Mesothelial cell of epicardium (in vitro differentiated cells): Measurements from ENCODE around the gene ZNF574. TPM values are rescaled to one million over a fixed set of nuclear protein-coding genes. Genes with fewer than 3 reads are reported as not detected.

Experiments used
- DNase-seq, 2 experiments: peaks; one replicate each; pipeline ENCODE4 v3.0.0; 2021; ENCODE audit warnings: low spot score in 2 of 2; ENCODE audit not compliant: unreplicated experiment in 2 of 2
- H3K27ac Mint-ChIP-seq: 2 replicates; pipeline ENCODE4 v1.8.0; 2021; ENCODE audit warnings: mixed read lengths
- H3K27me3 Mint-ChIP-seq: 2 replicates; pipeline ENCODE4 v1.8.0; 2021; ENCODE audit warnings: low read depth, mixed read lengths
- H3K36me3 Mint-ChIP-seq: 2 replicates; pipeline ENCODE4 v1.8.0; 2021; ENCODE audit warnings: mixed read lengths
- H3K4me1 Mint-ChIP-seq: 2 replicates; pipeline ENCODE4 v1.8.0; 2021; ENCODE audit warnings: mixed read lengths
- H3K4me3 Mint-ChIP-seq: 2 replicates; pipeline ENCODE4 v1.8.0; 2021; ENCODE audit warnings: mild to moderate bottlenecking, moderate library complexity, mixed read lengths
- H3K9me3 Mint-ChIP-seq: 2 replicates; pipeline ENCODE4 v1.8.0; 2021; ENCODE audit warnings: mixed read lengths
- CTCF ChIP-seq: fragments of 200-600 bp; sonication (generic); IDR thresholded peaks from one replicate; pipeline ENCODE4 v1.5.0; 2021; ENCODE audit warnings: antibody characterized with exemption; ENCODE audit not compliant: unreplicated experiment
- total RNA-seq: library from RNA; stranded (reverse); gene quantifications from 3 replicates; pipeline ENCODE4 v1.2.1, GENCODE V29; 2021

ZNF574 gene
- total RNA-seq, 1 donor from 2014 or later = 21.3 TPM

GRCh38 chr19:42053037-42053935, 22.7 kb upstream of the ZNF574 start:
- no peak for DNase-seq
- Mint-ChIP-seq H3K4me1 (no peaks in the 10 kb centered on the region), H3K27me3 (no peaks in the 10 kb centered on the region), H3K27ac (no peak overlapping the region), H3K4me3 (no peak overlapping the region), H3K36me3 (peaks cover 21% of the 10 kb centered on the region), H3K9me3 (no peaks in the 10 kb centered on the region)
- no peak for TF ChIP-seq CTCF

GRCh38 chr19:42054205-42054604, 21.8 kb upstream of the ZNF574 start:
- H3K4me3 Mint-ChIP-seq = no peak overlapping the region
- no peak for TF ChIP-seq CTCF
- H3K27ac Mint-ChIP-seq = no peak overlapping the region
- no peak for DNase-seq
- H3K9me3 Mint-ChIP-seq = no peaks in the 10 kb centered on the region
- no peaks in the 10 kb centered on the region for H3K4me1 Mint-ChIP-seq
- H3K27me3 Mint-ChIP-seq = no peaks in the 10 kb centered on the region
- peaks cover 23% of the 10 kb centered on the region for H3K36me3 Mint-ChIP-seq

- TF ChIP-seq CTCF = no peak
Observed at GRCh38 chr19:42057846-42058245, 18.1 kb upstream of the ZNF574 start.

GRCh38 chr19:42059196-42059595, 16.8 kb upstream of the ZNF574 start:
- no peaks in the 10 kb centered on the region for H3K27me3 Mint-ChIP-seq

More at GRCh38 chr19:42057846-42058245, 18.1 kb upstream of the ZNF574 start:
- Mint-ChIP-seq H3K4me3 (no peak overlapping the region), H3K27me3 (no peaks in the 10 kb centered on the region), H3K4me1 (no peaks in the 10 kb centered on the region), H3K36me3 (peaks cover 27% of the 10 kb centered on the region), H3K27ac (no peak overlapping the region), H3K9me3 (no peaks in the 10 kb centered on the region)
- DNase-seq = no peak

GRCh38 chr19:42060117-42060516, 15.8 kb upstream of the ZNF574 start:
- Mint-ChIP-seq H3K9me3 (no peaks in the 10 kb centered on the region), H3K4me1 (no peaks in the 10 kb centered on the region), H3K36me3 (peaks cover 28% of the 10 kb centered on the region), H3K27me3 (no peaks in the 10 kb centered on the region), H3K4me3 (no peak overlapping the region), H3K27ac (no peak overlapping the region)
- no peak for DNase-seq
- TF ChIP-seq CTCF = no peak

More at GRCh38 chr19:42059196-42059595, 16.8 kb upstream of the ZNF574 start:
- Mint-ChIP-seq H3K4me3 (no peak overlapping the region), H3K36me3 (peaks cover 28% of the 10 kb centered on the region), H3K9me3 (no peaks in the 10 kb centered on the region), H3K4me1 (no peaks in the 10 kb centered on the region), H3K27ac (no peak overlapping the region)
- DNase-seq = no peak
- TF ChIP-seq CTCF = no peak
